Left ventricle myocardium inferior (tissue), 1 donor: Measurements from ENCODE around the gene SYNJ1. TPM values are rescaled to one million over a fixed set of nuclear protein-coding genes. Genes with fewer than 3 reads are reported as not detected.
"Not testable (repeated sequence)": the region's sequence is repeated elsewhere in the genome, so short reads cannot be mapped to it uniquely, and the experiment has no call there.

Experiments
- DNase-seq: peaks from one replicate; pipeline ENCODE4 v3.0.0-alpha.2; 2020
- H3K27ac ChIP-seq: fragments of 200-600 bp; replicated peaks from 2 replicates; pipeline ENCODE4 v1.8.0; 2021
- H3K27me3 ChIP-seq: fragments of 200-600 bp; 2 replicates; pipeline ENCODE4 v1.8.0; 2021; ENCODE audit warnings: low read depth
- H3K36me3 ChIP-seq: fragments of 200-600 bp; 2 replicates; pipeline ENCODE4 v1.8.0; 2021
- H3K4me1 ChIP-seq: fragments of 200-600 bp; 2 replicates; pipeline ENCODE4 v1.8.0; 2021
- H3K4me3 ChIP-seq: fragments of 200-600 bp; 2 replicates; pipeline ENCODE4 v1.8.0; 2021; ENCODE audit warnings: mild to moderate bottlenecking, moderate library complexity
- H3K9me3 ChIP-seq: fragments of 200-600 bp; replicated peaks from 2 replicates; pipeline ENCODE4 v1.8.0; 2021
- intact Hi-C: fragments of 100-400 bp; cut with micrococcal nuclease; formaldehyde crosslinking; loops from one replicate; pipeline ENCODE4 v1.11.0; 2022
- total RNA-seq: library from RNA; stranded (reverse); fragmentation: NEBNext Ultra II Directional; extraction: Animal tissue kit (Norgen Biotek cat#: 25700); gene quantifications from one replicate; pipeline ENCODE4 v1.2.1, GENCODE V29; 2021
- TF ChIP-seq, protein P1 (sequence below): fragments of 200-600 bp; IDR thresholded peaks from 2 replicates; pipeline ENCODE4 v1.8.0; 2021; ENCODE audit warnings: antibody characterized with exemption, mild to moderate bottlenecking, borderline replicate concordance
- donor health status: DM: no; HTN: yes; CAD: no; lungs with severe emphysema.

Gene SYNJ1
- total RNA-seq, 1 donor from 2014 or later = 12.3 TPM

GRCh38 chr21:32747396-32747795 is 19.6 kb upstream of the SYNJ1 start:
- intact Hi-C loops = no loop called here
- TF ChIP-seq, protein P1, sequence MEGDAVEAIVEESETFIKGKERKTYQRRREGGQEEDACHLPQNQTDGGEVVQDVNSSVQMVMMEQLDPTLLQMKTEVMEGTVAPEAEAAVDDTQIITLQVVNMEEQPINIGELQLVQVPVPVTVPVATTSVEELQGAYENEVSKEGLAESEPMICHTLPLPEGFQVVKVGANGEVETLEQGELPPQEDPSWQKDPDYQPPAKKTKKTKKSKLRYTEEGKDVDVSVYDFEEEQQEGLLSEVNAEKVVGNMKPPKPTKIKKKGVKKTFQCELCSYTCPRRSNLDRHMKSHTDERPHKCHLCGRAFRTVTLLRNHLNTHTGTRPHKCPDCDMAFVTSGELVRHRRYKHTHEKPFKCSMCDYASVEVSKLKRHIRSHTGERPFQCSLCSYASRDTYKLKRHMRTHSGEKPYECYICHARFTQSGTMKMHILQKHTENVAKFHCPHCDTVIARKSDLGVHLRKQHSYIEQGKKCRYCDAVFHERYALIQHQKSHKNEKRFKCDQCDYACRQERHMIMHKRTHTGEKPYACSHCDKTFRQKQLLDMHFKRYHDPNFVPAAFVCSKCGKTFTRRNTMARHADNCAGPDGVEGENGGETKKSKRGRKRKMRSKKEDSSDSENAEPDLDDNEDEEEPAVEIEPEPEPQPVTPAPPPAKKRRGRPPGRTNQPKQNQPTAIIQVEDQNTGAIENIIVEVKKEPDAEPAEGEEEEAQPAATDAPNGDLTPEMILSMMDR = no peak
- H3K36me3 ChIP-seq = peaks cover 95% of the 10 kb centered on the region

GRCh38 chr21:32746711-32747110 is 18.9 kb upstream of the SYNJ1 start:
- DNase-seq, H3K4me3 ChIP-seq, H3K4me1 ChIP-seq, H3K9me3 ChIP-seq, H3K27ac ChIP-seq, intact Hi-C loops, H3K27me3 ChIP-seq: not testable (repeated sequence)
- H3K36me3 ChIP-seq = peaks cover 96% of the 10 kb centered on the region

More at GRCh38 chr21:32747396-32747795, 19.6 kb upstream of the SYNJ1 start:
- no peaks in the 10 kb centered on the region for H3K9me3 ChIP-seq
- no peaks in the 10 kb centered on the region for H3K27me3 ChIP-seq
- no peak for DNase-seq
- no peak overlapping the region for H3K4me3 ChIP-seq
- H3K4me1 ChIP-seq = no peaks in the 10 kb centered on the region
- H3K27ac ChIP-seq = no peak overlapping the region

DNA sequence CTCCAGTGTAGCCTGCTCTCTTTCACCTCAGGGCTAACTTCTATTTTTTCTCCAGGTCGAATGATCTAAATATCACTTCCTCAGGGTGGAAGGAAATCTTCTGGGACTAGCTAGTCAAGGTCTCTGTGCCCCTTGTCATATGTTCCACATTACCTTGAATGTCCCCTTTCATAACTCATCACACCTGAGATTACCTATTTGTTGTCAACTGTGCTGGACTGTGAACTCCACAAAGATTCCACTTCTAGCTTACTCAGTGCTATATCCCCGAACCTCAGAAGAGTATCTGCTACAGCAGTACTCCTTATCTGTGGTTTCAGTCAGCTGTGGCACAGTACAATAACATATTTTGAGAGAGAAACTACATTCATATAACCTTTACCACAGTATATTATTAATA is 14.6 kb upstream of the SYNJ1 start:
- TF ChIP-seq, protein P1 = no peak
- H3K27me3 ChIP-seq = no peaks in the 10 kb centered on the region
- no peak overlapping the region for H3K27ac ChIP-seq
- no peaks in the 10 kb centered on the region for H3K4me1 ChIP-seq
- intact Hi-C loops = no loop called here
- peaks cover 90% of the 10 kb centered on the region for H3K36me3 ChIP-seq
- no peaks in the 10 kb centered on the region for H3K9me3 ChIP-seq
- no peak for DNase-seq
- H3K4me3 ChIP-seq = no peak overlapping the region

DNA sequence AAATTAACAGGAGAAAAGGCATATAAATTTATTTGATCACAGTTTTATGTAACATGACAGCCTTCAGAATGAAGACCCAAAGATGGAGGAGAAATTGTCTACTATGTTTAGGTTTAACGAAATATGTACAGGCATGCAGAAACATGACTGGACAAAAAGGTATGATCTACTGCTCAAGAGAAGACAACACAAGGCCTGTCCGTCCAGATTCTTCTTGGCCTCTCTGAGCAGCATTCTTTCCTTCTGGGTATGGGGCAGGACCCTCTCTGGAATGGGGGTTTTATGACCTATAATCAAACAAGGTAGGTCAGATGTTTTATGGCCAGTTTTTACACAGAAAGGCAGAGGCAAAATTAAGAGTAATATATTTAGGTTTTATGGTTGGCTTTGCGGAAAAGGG is 13.5 kb upstream of the SYNJ1 start:
- Histone ChIP-seq H3K27me3 (no peaks in the 10 kb centered on the region), H3K27ac (no peak overlapping the region), H3K9me3 (no peaks in the 10 kb centered on the region), H3K36me3 (peaks cover 90% of the 10 kb centered on the region), H3K4me3 (no peak overlapping the region), H3K4me1 (no peaks in the 10 kb centered on the region)
- TF ChIP-seq, protein P1 = no peak
- DNase-seq = no peak
- intact Hi-C loops = no loop called here

GRCh38 chr21:32739946-32740345 is 12.1 kb upstream of the SYNJ1 start:
- no peaks in the 10 kb centered on the region for H3K4me1 ChIP-seq
- no peaks in the 10 kb centered on the region for H3K9me3 ChIP-seq
- H3K4me3 ChIP-seq = no peak overlapping the region
- H3K27ac ChIP-seq = no peak overlapping the region
- TF ChIP-seq, protein P1 = no peak
- DNase-seq = no peak
- intact Hi-C loops = no loop called here
- peaks cover 91% of the 10 kb centered on the region for H3K36me3 ChIP-seq
- H3K27me3 ChIP-seq = no peaks in the 10 kb centered on the region

DNA sequence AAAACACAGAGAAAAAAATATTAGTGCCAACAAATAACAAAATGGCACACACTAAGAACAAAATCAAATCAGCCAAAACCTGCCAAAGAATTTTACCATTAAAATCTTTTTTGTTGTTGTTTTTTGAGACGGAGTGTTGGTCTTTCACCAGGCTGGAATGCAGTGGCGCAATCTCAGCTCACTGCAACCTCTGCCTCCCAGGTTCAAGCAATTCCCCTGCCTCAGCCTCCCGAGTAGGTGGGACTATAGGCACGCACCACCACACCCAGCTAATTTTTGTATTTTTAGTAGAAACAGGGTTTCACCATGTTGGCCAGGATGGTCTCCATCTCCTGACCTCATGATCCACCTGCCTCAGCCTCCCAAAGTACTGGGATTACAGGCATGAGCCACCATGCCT is 8.3 kb upstream of the SYNJ1 start:
- H3K4me1 ChIP-seq, intact Hi-C loops, H3K9me3 ChIP-seq, H3K27me3 ChIP-seq, DNase-seq, H3K4me3 ChIP-seq, H3K27ac ChIP-seq: not testable (repeated sequence)
- peaks cover 70% of the 10 kb centered on the region for H3K36me3 ChIP-seq

- H3K9me3 ChIP-seq = no peaks in the 10 kb centered on the region
- no peak overlapping the region for H3K4me3 ChIP-seq
- H3K27ac ChIP-seq = no peak overlapping the region
- H3K36me3 ChIP-seq = peaks cover 65% of the 10 kb centered on the region
- no peaks in the 10 kb centered on the region for H3K27me3 ChIP-seq
- intact Hi-C loops = no loop called here
- DNase-seq = no peak
- TF ChIP-seq, protein P1 = no peak
- H3K4me1 ChIP-seq = no peaks in the 10 kb centered on the region
These were observed 7.7 kb upstream of the SYNJ1 start for GRCh38 chr21:32735524-32735923.
